ENCODE data around the gene MAPK7. TPM values are rescaled to one million over a fixed set of nuclear protein-coding genes. Genes with fewer than 3 reads are reported as not detected.

The MAPK7 gene
- 146 TPM for total RNA-seq

GRCh38 chr17:19378416-19379360 is at the start of gene MAPK7:
Gene MAPK7, plus strand, starts transcription at chr17:19378498. Its CDS starts 403 bp downstream, at chr17:19378901.
- DNase-seq (ENCODE audit: low spot score in 2 of 2): no peak
- intact Hi-C loops (cut with DNase I): loop anchor here (1.0 kb wide), 2 partner anchors 20 to 129 kb away; no protein-coding TSS in a partner anchor
- Histone ChIP-seq H3K27ac (peak within 1 kb of the TSS; percentile 93 to 98), H3K27me3 (no peaks in the 10 kb centered on the region), H3K4me3 (peak within 1 kb of the TSS; percentile 81 to 98), H3K36me3 (peaks cover 31 to 37% of the 10 kb centered on the region in 2 donors), H3K4me1 (peaks cover 3 to 21% of the 10 kb centered on the region in 2 donors), H3K9me3 (no peaks in the 10 kb centered on the region)
- TF ChIP-seq CTCF (IDR thresholded peaks at IDR 0.05): no peak

GRCh38 chr17:19329136-19329535 is 49.2 kb upstream of the MAPK7 start:
- intact Hi-C loops (cut with DNase I): no loop called here

GRCh38 chr17:19329839-19330238 is 48.5 kb upstream of the MAPK7 start:
- intact Hi-C loops (cut with DNase I): no loop called here
- Histone ChIP-seq H3K27me3 (no peaks in the 10 kb centered on the region), H3K4me1 (no peaks in the 10 kb centered on the region), H3K27ac (no peak overlapping the region), H3K36me3 (peaks cover 15 to 33% of the 10 kb centered on the region in 2 donors), H3K4me3 (no peak overlapping the region), H3K9me3 (peaks cover 0 to 9% of the 10 kb centered on the region in 2 donors)
- peak; percentile 2 to 53 for DNase-seq (ENCODE audit: low spot score in 2 of 2)
- TF ChIP-seq CTCF (IDR thresholded peaks at IDR 0.05): no peak

More at GRCh38 chr17:19329136-19329535, 49.2 kb upstream of the MAPK7 start:
- Histone ChIP-seq H3K27me3 (no peaks in the 10 kb centered on the region), H3K9me3 (peaks cover 0 to 11% of the 10 kb centered on the region in 2 donors), H3K36me3 (peaks cover 13 to 31% of the 10 kb centered on the region in 2 donors), H3K27ac (no peak overlapping the region), H3K4me1 (no peaks in the 10 kb centered on the region), H3K4me3 (no peak overlapping the region)
- DNase-seq (ENCODE audit: low spot score in 2 of 2): peak in 1 of 2 donors; percentile 7
- no peak for TF ChIP-seq CTCF (IDR thresholded peaks at IDR 0.05)

- peaks cover 15 to 33% of the 10 kb centered on the region in 2 donors for H3K36me3 ChIP-seq
- H3K4me1 ChIP-seq: no peaks in the 10 kb centered on the region
- H3K4me3 ChIP-seq: no peak overlapping the region
- no peak overlapping the region for H3K27ac ChIP-seq
- peak in 1 of 2 donors; percentile 40 for DNase-seq (ENCODE audit: low spot score in 2 of 2)
- intact Hi-C loops (cut with DNase I): no loop called here
- TF ChIP-seq CTCF (IDR thresholded peaks at IDR 0.05): no peak
- H3K9me3 ChIP-seq: peaks cover 0 to 5% of the 10 kb centered on the region in 2 donors
- no peaks in the 10 kb centered on the region for H3K27me3 ChIP-seq
Measured at GRCh38 chr17:19330271-19330670, 48.0 kb upstream of the MAPK7 start.

- DNase-seq (ENCODE audit: low spot score in 2 of 2): no peak
- intact Hi-C loops (cut with DNase I): no loop called here
- H3K27me3 ChIP-seq: no peaks in the 10 kb centered on the region
- H3K4me1 ChIP-seq: no peaks in the 10 kb centered on the region
- H3K36me3 ChIP-seq: peaks cover 15 to 33% of the 10 kb centered on the region in 2 donors
- H3K4me3 ChIP-seq: no peak overlapping the region
- TF ChIP-seq CTCF (IDR thresholded peaks at IDR 0.05): no peak
- H3K27ac ChIP-seq: no peak overlapping the region
- no peaks in the 10 kb centered on the region for H3K9me3 ChIP-seq
Measured at GRCh38 chr17:19331134-19331533, 47.2 kb upstream of the MAPK7 start.
